LHCN-M2 (cell line): ENCODE results near the gene TEX11. TPM values are rescaled to one million over a fixed set of nuclear protein-coding genes. Genes with fewer than 3 reads are reported as not detected.
A peak's percentile ranks its signal among the peaks of the same experiment; 100 is the strongest.
"Not testable (repeated sequence)": the region's sequence is repeated elsewhere in the genome, so short reads cannot be mapped to it uniquely, and the experiment has no call there.

Source experiments
- DNase-seq: peaks from one replicate; pipeline ENCODE4 v3.0.0-alpha.2; 2012; ENCODE audit warnings: low read depth
- total RNA-seq: library from RNA; depleted of rRNA; stranded (reverse); fragments of >200 nt; gene quantifications from 2 replicates; pipeline ENCODE4 v1.2.3, GENCODE V29; 2014

The TEX11 gene
- total RNA-seq, 1 experiment from 2014 or later, result not detected

DNA sequence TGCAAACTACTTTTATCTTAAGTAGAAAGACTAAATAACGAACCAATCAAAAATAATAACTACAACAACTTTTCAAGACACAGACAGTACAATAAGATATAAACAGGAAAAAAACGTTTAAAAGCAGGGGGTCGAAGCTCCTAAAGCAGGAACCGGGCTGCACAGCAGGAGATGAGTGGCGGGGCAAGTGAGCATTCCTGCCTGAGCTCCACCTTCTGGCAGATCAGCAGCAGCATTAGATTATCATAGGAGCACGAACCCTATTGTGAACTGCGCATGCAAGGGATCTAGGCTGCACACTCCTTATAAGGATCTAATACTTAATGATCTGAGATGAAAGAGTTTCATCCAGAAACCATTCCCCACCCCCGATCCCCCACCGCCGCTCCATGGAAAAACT is 146.2 kb downstream of the TEX11 start:
- no peak for DNase-seq

GRCh38 chrX:70755850-70756249 is 152.7 kb downstream of the TEX11 start:
- DNase-seq, result no peak

DNA sequence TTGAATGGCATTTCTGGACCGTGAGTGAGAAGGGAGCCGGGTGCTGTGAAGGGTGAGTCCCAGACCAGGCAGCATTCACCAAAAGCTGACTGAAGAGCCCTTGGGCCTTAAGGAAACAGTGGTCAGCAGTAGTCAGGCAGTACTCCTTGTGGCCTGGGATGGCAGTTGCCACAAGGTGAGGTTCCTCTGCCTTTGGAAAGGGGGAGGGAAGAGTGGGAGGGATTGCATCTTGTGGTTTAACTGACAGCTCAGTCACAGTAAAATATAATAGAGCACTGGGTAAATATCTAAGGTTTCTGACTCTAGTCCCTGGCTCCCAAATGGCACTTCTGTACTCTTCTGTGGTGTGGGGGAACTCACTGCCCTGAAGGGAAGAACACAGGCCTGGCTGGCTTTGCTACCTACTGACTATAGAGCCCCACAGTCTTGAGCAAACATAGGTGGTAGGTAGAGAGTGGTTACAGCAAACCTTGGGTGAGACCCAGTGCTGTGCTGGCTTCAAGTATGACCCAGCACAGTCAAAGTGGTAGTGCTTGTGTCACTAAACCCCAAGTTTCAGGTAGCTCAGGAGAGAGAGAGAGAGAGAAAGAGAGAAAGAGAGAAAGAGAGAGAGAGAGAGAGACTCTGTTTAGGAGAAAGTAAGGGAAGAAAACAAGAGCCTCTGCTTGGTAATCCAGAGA is 154.2 kb downstream of the TEX11 start:
- no peak for DNase-seq

DNA sequence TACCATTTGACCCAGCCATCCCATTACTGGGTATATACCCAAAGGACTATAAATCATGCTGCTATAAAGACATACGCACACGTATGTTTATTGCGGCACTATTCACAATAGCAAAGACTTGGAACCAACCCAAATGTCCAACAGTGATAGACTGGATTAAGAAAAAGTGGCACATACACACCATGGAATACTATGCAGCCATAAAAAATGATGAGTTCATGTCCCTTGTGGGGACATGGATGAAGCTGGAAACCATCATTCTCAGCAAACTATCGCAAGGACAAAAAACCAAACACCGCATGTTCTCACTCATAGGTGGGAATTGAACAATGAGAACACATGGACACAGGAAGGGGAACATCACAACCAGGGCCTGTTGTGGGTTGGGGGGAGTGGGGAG is 174.7 kb downstream of the TEX11 start:
- DNase-seq, result not testable (repeated sequence)

GRCh38 chrX:70727961-70728360 is 180.6 kb downstream of the TEX11 start:
- DNase-seq, result not testable (repeated sequence)

DNA sequence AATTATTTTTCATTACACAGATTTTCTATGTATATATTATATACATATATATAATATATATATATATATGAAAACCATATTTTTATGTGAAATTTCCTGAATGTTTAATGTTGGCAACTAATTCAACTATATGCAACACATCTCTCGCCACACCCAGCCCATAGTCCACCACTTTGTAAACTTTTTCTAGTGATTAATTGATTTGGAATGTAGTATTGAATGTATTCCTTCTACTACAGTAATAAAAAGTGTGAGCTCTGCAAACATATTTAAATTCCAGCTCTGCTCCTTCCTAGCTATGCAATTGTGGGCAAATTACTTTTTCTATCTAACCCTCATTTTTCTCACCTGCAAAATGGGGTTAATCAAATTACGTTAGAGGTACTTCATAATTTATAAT is 187.8 kb downstream of the TEX11 start:
- DNase-seq, result no peak

- DNase-seq, result not testable (repeated sequence)
Observed at GRCh38 chrX:70711336-70711735, 197.2 kb downstream of the TEX11 start.

- no peak for DNase-seq
Observed at GRCh38 chrX:70694339-70695122, 214.0 kb downstream of the TEX11 start.

DNA sequence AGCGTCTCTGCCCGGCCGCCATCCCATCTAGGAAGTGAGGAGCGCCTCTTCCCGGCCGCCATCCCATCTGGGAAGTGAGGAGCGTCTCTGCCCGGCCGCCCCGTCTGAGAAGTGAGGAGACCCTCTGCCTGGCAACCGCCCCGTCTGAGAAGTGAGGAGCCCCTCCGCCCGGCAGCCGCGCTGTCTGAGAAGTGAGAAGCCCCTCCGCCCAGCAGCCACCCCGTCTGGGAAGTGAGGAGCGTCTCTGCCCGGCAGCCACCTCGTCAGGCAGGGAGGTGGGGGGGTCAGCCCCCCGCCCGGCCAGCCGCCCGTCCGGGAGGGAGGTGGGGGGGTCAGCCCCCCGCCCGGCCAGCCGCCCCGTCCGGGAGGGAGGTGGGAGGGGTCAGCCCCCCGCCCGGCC is 229.1 kb downstream of the TEX11 start:
- not testable (repeated sequence) for DNase-seq

DNA sequence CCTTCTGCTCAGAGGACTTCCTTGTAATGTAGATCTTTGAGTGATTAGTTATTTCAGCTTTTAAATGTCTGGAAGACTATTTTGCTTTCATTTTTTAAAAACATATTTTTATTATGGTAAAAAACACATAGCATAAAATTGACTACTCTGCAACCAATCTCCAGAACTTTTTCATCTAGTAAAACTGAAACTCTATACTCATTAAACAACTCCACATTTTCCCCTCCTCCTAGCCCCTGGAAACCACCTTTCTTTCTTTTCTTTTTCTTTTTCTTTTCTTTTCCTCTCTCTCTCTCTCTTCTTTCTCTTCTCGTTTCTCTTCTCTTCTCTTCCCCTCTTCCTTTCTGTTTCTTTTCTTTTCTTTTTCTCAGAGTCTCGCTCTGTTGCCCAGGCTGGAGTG is 233.2 kb downstream of the TEX11 start:
- DNase-seq, result no peak

- DNase-seq, result no peak
Observed at GRCh38 chrX:70672326-70672725, 236.2 kb downstream of the TEX11 start.

GRCh38 chrX:70669120-70669519 is 239.4 kb downstream of the TEX11 start:
- no peak for DNase-seq

DNA sequence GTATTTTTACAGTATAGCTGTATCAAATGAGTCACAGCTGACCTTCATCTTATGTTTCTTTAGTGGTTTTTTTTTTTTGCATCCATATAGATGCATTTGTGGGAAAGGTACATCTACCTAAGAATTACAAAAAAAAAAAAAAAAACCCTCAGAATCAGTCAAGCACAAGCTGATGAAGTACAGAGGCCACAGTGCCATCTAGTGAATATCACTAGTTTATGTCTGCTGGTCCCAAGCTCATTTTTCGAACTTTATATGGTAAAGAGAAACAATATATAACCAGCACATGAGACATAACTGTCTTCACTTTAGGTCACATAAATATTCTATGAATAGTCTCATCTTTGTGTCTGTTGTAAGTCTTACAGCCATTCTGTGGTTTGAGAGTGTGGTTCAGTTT is 243.8 kb downstream of the TEX11 start:
- peak; percentile 11 for DNase-seq

DNA sequence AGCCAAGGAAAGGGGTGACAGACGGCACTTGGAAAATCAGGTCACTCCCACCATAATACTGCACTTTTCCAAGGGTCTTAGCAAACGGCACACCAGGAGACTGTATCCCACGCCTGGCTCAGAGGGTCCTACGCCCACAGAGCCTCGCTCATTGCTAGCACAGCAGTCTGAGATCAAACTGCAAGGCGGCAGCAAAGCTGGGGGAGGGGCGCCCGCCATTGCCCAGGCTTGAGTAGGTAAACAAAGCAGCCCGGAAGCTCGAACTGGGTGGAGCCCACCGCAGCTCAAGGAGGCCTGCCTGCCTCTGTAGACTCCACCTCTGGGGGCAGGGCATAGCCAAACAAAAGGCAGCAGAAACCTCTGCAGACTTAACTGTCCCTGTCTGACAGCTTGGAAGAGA is 247.4 kb downstream of the TEX11 start:
- DNase-seq, result not testable (repeated sequence)

DNA sequence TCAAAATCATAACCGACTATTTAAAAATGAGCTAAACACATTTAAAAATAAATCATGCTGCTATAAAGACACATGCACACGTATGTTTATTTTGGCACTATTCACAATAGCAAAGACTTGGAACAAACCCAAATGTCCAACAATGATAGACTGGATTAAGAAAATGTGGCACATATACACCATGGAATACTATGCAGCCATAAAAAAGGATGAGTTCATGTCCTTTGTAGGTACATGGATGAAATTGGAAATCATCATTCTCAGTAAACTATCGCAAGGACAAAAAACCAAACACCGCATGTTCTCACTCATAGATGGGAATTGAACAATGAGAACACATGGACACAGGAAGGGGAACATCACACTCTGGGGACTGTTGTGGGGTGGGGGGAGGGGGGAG is 251.0 kb downstream of the TEX11 start:
- not testable (repeated sequence) for DNase-seq

DNA sequence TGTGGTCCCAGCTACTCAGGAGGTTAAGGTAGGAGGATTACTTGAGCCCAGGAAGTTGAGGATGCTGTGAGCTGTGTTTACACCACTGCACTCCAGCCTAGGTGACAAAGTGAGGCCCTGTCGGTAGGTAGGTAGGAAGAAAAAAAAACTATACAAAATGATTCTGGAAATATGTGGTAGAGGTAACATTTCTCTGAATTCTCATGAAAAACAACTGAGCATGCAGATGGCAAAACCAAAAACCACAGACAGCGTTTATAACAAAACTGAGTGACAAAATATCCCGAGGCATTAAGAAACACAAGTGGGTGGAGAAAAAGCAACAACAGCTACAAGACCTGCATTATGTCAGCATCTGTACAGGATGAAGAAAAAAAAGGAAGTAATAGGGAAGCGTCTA is 252.2 kb downstream of the TEX11 start:
- no peak for DNase-seq

DNA sequence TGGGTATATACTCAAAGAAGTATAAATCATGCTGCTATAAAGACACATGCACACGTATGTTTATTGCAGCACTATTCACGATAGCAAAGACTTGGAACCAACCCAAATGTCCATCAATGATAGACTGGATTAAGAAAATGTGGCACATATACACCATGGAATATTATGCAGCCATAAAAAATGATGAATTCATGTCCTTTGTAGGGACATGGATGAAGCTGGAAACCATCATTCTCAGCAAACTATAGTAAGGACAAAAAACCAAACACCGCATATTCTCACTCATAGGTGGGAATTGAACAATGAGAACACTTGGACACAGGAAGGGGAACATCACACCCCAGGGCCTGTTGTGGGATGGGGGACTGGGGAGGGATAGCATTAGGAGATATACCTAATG is 260.6 kb downstream of the TEX11 start:
- not testable (repeated sequence) for DNase-seq

GRCh38 chrX:70636218-70636617 is 272.3 kb downstream of the TEX11 start:
- no peak for DNase-seq

DNA sequence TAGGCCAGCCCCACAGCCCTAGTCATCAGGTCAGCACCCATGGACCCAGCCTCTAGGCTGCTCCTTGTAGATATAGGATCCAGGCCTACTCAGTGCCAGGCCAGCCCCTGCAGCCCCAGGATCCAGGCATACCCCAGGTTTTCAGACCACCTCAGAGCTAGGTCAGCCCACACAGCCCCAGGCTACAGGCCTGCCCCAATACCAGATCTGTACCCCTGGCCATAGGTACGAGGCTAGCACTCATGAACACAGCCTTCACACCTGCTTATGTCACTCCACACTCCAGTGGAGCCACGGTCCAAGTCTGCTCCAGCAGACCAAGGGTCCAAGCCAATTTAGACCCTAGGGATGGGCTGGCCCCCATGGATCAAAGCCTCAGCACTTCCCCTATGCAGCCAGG is 272.8 kb downstream of the TEX11 start:
- no peak for DNase-seq

GRCh38 chrX:70635227-70635626 is 273.3 kb downstream of the TEX11 start:
- DNase-seq, result no peak

- DNase-seq, result no peak
Observed at GRCh38 chrX:70621743-70622142, 286.8 kb downstream of the TEX11 start.

GRCh38 chrX:70618467-70618866 is 290.0 kb downstream of the TEX11 start:
- no peak for DNase-seq

DNA sequence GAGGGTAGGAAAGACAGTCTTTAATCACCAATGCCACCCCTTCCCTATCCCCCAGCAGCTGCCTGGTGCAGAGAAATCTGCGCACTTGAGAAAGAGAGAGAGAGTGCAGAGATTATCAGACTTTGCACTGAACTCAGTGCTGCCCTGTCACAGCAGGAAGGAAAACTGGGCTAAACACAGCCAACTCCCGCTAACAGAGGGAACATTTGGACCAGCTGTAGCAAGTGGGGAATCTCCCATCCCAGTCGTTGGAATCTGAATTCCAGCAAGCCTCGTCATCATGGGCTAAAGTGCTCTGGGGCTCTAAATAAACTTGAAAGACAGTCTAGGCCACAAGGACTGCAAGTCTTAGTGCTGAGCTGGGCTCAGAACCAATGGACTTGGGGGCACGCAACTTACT is 295.2 kb downstream of the TEX11 start:
- DNase-seq, result peak; percentile 12
